Mesenchymal stem cell (in vitro differentiated cells and primary cell): ENCODE results near the gene COL3A1.
A peak's percentile ranks its signal among the peaks of the same experiment; 100 is the strongest.

Experiments used
- DNase-seq: peaks from one replicate; pipeline ENCODE4 v3.0.0-alpha.2; 2013
- H2AFZ ChIP-seq: one replicate; pipeline ENCODE4 v1.6.1; 2013; ENCODE audit warnings: low read depth, mild to moderate bottlenecking, control low read depth, inconsistent platforms, low read length, moderate library complexity
- H2AK5ac ChIP-seq: 2 replicates; pipeline ENCODE4 v1.6.1; 2013; ENCODE audit warnings: low read length, moderate library complexity, mild to moderate bottlenecking, inconsistent platforms; ENCODE audit not compliant: severe bottlenecking
- H2BK120ac ChIP-seq: one replicate; pipeline ENCODE4 v1.6.1; 2013; ENCODE audit warnings: low read depth, mild to moderate bottlenecking, inconsistent platforms, low read length, moderate library complexity
- H2BK12ac ChIP-seq, 2 experiments: one replicate each; pipeline ENCODE4 v1.6.1; 2013; ENCODE audit warnings: inconsistent platforms in 2 of 2, low read length in 2 of 2, mild to moderate bottlenecking in 2 of 2, moderate library complexity in 2 of 2, control low read depth in 1 of 2
- H2BK15ac ChIP-seq: one replicate; pipeline ENCODE4 v1.6.1; 2013; ENCODE audit warnings: mild to moderate bottlenecking, low read depth, inconsistent platforms; ENCODE audit not compliant: poor library complexity, severe bottlenecking
- H2BK5ac ChIP-seq: 2 replicates; pipeline ENCODE4 v1.6.1; 2013; ENCODE audit warnings: low read depth, mild to moderate bottlenecking, low read length, control low read depth, inconsistent platforms; ENCODE audit not compliant: poor library complexity, severe bottlenecking
- H3K14ac ChIP-seq, 2 experiments: one replicate each; pipeline ENCODE4 v1.6.1; 2013; ENCODE audit warnings: inconsistent platforms in 2 of 2, low read length in 2 of 2, control low read depth in 1 of 2, mild to moderate bottlenecking in 1 of 2, moderate library complexity in 1 of 2
- H3K18ac ChIP-seq, 2 experiments: one replicate each; pipeline ENCODE4 v1.6.1; 2013; ENCODE audit warnings: inconsistent platforms in 2 of 2, low read length in 2 of 2, control low read depth in 1 of 2, low read depth in 1 of 2, mild to moderate bottlenecking in 1 of 2
- H3K23ac ChIP-seq, 2 experiments: one replicate each; pipeline ENCODE4 v1.6.1; 2013; ENCODE audit warnings: inconsistent platforms in 2 of 2, low read length in 2 of 2, mild to moderate bottlenecking in 2 of 2, moderate library complexity in 2 of 2, control low read depth in 1 of 2
- H3K27ac ChIP-seq: 2 replicates; pipeline ENCODE4 v1.5.1; 2013; ENCODE audit warnings: mild to moderate bottlenecking, moderate library complexity, low read length, control low read depth, inconsistent platforms; ENCODE audit not compliant: poor library complexity, severe bottlenecking
- H3K27me3 ChIP-seq, 2 experiments: 2 replicates each; pipeline versions ENCODE4 v1.6.1 to v1.7.0; 2013; ENCODE audit warnings: low read length in 2 of 2, mild to moderate bottlenecking in 2 of 2, moderate library complexity in 2 of 2, control low read depth in 1 of 2, inconsistent platforms in 1 of 2; ENCODE audit not compliant: control insufficient read depth in 1 of 2, insufficient read depth in 1 of 2
- H3K36me3 ChIP-seq, 2 experiments: 2 replicates each; pipeline versions ENCODE4 v1.6.1 to v1.7.0; 2013; ENCODE audit warnings: low read length in 2 of 2, control low read depth in 1 of 2, inconsistent platforms in 1 of 2, low read depth in 1 of 2, mild to moderate bottlenecking in 1 of 2; ENCODE audit not compliant: insufficient read depth in 2 of 2, control insufficient read depth in 1 of 2
- H3K4ac ChIP-seq, 2 experiments: one replicate each; pipeline ENCODE4 v1.6.1; 2013; ENCODE audit warnings: inconsistent platforms in 2 of 2, low read length in 2 of 2, mild to moderate bottlenecking in 2 of 2, moderate library complexity in 2 of 2, control low read depth in 1 of 2, low read depth in 1 of 2
- H3K4me1 ChIP-seq: 2 replicates; pipeline ENCODE4 v1.6.1; 2013; ENCODE audit warnings: low read depth, low read length, control low read depth; ENCODE audit not compliant: control insufficient read depth, insufficient read depth
- H3K4me2 ChIP-seq: 2 replicates; pipeline ENCODE4 v1.6.1; 2013; ENCODE audit warnings: low read length, mild to moderate bottlenecking, inconsistent platforms; ENCODE audit not compliant: poor library complexity, severe bottlenecking
- H3K4me3 ChIP-seq, 2 experiments: 2 replicates each; pipeline versions ENCODE4 v1.5.1 to v1.7.0; 2013; ENCODE audit warnings: low read length in 2 of 2, mild to moderate bottlenecking in 2 of 2, control low read depth in 1 of 2, low read depth in 1 of 2; ENCODE audit not compliant: insufficient read depth in 1 of 2
- H3K79me1 ChIP-seq: replicated peaks from 2 replicates; pipeline ENCODE4 v1.6.1; 2013; ENCODE audit warnings: mild to moderate bottlenecking, control low read depth, low read length, inconsistent platforms; ENCODE audit not compliant: poor library complexity, severe bottlenecking
- H3K9ac ChIP-seq: 2 replicates; pipeline ENCODE4 v1.7.0; 2013; ENCODE audit warnings: mild to moderate bottlenecking, low read length, moderate library complexity
- H3K9me3 ChIP-seq: 2 replicates; pipeline ENCODE4 v1.7.0; 2013; ENCODE audit warnings: mild to moderate bottlenecking, low read length; ENCODE audit not compliant: control insufficient read depth
- H4K8ac ChIP-seq: one replicate; pipeline ENCODE4 v1.6.1; 2013; ENCODE audit warnings: inconsistent platforms, mild to moderate bottlenecking, low read length, moderate library complexity
- H4K91ac ChIP-seq: one replicate; pipeline ENCODE4 v1.6.1; 2013; ENCODE audit warnings: mild to moderate bottlenecking, low read length, inconsistent platforms
- WGBS: methylation state at CpG from one replicate; pipeline ENCODE4 v1.1.7; 2013; ENCODE audit warnings: mixed read lengths; 5-methylcytosine and 5-hydroxymethylcytosine counted together

The COL3A1 gene

DNA sequence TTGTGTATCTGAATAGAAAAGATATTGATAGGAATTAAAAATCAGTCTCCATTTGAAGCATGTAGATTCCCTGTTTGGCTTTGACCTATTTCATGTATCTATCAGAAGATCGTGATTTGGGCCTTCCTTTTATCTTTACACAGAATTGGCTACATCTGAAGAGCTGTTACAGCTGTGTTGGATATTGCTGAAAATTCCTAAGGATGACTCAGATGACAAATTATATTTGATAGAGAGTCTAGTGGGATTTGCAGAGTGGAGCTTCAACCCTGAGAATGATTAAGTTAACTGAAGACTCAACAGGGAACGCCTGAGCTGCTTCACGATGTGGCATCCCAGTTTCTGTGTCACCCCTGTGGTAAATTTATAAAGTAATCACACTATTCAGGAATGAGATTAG, 4.9 kb upstream of the COL3A1 start:
- Histone ChIP-seq H3K79me1 (no peaks in the 10 kb centered on the region), H3K4me2 (no peak overlapping the region), H4K91ac (no peak overlapping the region), H3K4me3 (peak overlapping the region in 1 of 2 experiments; percentile 49), H2AFZ (no peak overlapping the region), H3K9me3 (no peaks in the 10 kb centered on the region), H3K27me3 (no peaks in the 10 kb centered on the region), H2BK5ac (no peak overlapping the region), H2BK120ac (no peak overlapping the region), H2BK15ac (no peak overlapping the region), H2BK12ac (no peak overlapping the region), H3K9ac (peak overlapping the region; percentile 99), H2AK5ac (no peak overlapping the region), H3K4ac (no peak overlapping the region), H3K14ac (no peak overlapping the region), H3K23ac (no peak overlapping the region), H3K27ac (peak overlapping the region; percentile 14), H3K18ac (no peak overlapping the region), H3K4me1 (no peaks in the 10 kb centered on the region), H3K36me3 (no peaks in the 10 kb centered on the region), H4K8ac (no peak overlapping the region)
- WGBS, result 0% methylated on average over 2 of the region's 3 CpGs
- peak; percentile 79 for DNase-seq

DNA sequence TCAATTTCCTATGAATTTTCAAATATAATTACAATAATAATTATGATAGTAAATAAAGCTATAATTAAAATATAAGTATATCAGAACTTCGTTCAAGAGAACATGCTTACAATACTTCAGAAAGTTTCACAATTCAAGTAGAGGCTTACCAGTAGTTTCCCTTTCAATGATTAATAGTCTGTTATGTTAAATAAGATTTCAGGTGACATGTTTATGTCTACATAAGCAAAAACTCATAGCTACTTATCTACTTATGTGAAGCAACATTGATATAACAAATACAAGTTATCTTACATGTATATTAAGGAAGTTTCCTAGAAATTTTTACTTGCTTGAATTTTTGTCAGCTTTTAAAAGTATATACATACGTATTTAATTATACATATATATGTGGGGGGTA, 4.5 kb upstream of the COL3A1 start:
- Histone ChIP-seq H2BK15ac (no peak overlapping the region), H2BK5ac (no peak overlapping the region), H3K9ac (peak overlapping the region; percentile 99), H3K27ac (no peak overlapping the region), H3K4me1 (no peaks in the 10 kb centered on the region), H3K23ac (no peak overlapping the region), H3K4ac (no peak overlapping the region), H3K4me2 (no peak overlapping the region), H4K8ac (no peak overlapping the region), H3K9me3 (no peaks in the 10 kb centered on the region), H3K27me3 (no peaks in the 10 kb centered on the region), H3K18ac (no peak overlapping the region), H2BK120ac (no peak overlapping the region), H3K4me3 (peak overlapping the region in 1 of 2 experiments; percentile 49), H3K79me1 (no peaks in the 10 kb centered on the region), H2AK5ac (no peak overlapping the region), H3K36me3 (no peaks in the 10 kb centered on the region), H2AFZ (no peak overlapping the region), H3K14ac (no peak overlapping the region), H4K91ac (no peak overlapping the region), H2BK12ac (no peak overlapping the region)
- WGBS, result no CpG with 5 or more reads among the region's 2 CpGs
- DNase-seq, result peak; percentile 63

DNA sequence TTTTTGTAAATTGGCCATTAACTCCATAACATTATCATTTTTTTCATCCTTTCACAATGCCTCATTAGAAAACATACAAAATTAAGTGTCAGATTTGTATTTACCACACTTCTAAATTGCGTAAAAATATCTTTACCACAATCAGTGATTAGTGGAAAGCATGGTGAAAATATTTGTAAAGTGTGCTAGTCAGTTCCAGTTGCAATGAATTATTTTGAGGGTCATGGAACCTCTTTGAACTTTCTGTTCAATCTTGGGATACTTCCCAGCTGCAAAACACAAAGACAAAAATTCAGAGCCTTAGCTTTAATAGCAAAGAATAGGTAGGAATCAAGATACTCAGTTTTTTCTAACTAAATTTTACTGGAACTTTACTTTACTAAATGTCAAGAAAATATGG, 4.0 kb upstream of the COL3A1 start:
- no peak overlapping the region for H2BK12ac ChIP-seq
- no peaks in the 10 kb centered on the region for H3K36me3 ChIP-seq
- H3K4ac ChIP-seq, result no peak overlapping the region
- H3K18ac ChIP-seq, result no peak overlapping the region
- no peak overlapping the region for H2BK120ac ChIP-seq
- H3K79me1 ChIP-seq, result no peaks in the 10 kb centered on the region
- no peak overlapping the region for H4K8ac ChIP-seq
- no CpG with 5 or more reads among the region's 1 CpG for WGBS
- H2BK5ac ChIP-seq, result no peak overlapping the region
- DNase-seq, result peak; percentile 43
- no peaks in the 10 kb centered on the region for H3K27me3 ChIP-seq
- H2BK15ac ChIP-seq, result no peak overlapping the region
- H3K14ac ChIP-seq, result no peak overlapping the region
- H2AFZ ChIP-seq, result no peak overlapping the region
- H3K4me3 ChIP-seq, result peak overlapping the region in 1 of 2 experiments; percentile 49
- H3K9ac ChIP-seq, result peak overlapping the region; percentile 99
- H3K4me1 ChIP-seq, result no peaks in the 10 kb centered on the region
- H3K27ac ChIP-seq, result no peak overlapping the region
- no peak overlapping the region for H2AK5ac ChIP-seq
- no peak overlapping the region for H3K4me2 ChIP-seq
- H3K9me3 ChIP-seq, result no peaks in the 10 kb centered on the region
- no peak overlapping the region for H3K23ac ChIP-seq
- H4K91ac ChIP-seq, result no peak overlapping the region

DNA sequence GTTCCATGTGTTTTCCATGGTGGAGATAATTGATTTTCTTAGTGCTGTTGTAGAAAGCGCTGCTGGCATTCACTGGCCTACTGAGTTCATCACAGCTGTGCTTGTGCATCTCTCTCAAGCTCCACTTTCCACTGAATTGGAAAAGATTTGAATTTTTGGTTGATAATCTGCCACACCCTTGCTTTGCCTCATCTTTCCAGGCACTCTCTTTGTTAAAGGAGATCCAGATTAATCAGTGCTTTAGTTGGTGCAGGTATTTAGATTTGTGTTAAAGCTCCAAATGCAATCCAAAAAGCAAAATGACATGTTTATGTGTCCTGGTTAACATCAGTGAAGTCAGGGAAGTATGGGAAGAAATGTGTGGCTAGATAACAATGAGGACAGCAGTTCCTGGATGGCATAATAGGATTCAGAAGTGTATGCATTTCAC, 2.7 kb upstream of the COL3A1 start:
- Histone ChIP-seq H3K27me3 (no peaks in the 10 kb centered on the region), H3K23ac (no peak overlapping the region), H4K91ac (no peak overlapping the region), H3K14ac (no peak overlapping the region), H4K8ac (no peak overlapping the region), H2BK5ac (no peak overlapping the region), H3K4me2 (no peak overlapping the region), H3K4me1 (no peaks in the 10 kb centered on the region), H3K18ac (peak overlapping the region; percentile 49 to 66), H3K4ac (peak overlapping the region in 1 of 2 experiments; percentile 79), H2AFZ (no peak overlapping the region), H3K36me3 (peaks cover 0 to 5% of the 10 kb centered on the region in 2 experiments), H2BK15ac (no peak overlapping the region), H3K4me3 (peak overlapping the region in 1 of 2 experiments; percentile 44), H3K79me1 (no peaks in the 10 kb centered on the region), H2AK5ac (no peak overlapping the region), H2BK120ac (peak overlapping the region; percentile 6), H3K9ac (peak overlapping the region; percentile 99), H2BK12ac (peak overlapping the region in 1 of 2 experiments; percentile 14), H3K27ac (no peak overlapping the region), H3K9me3 (no peaks in the 10 kb centered on the region)
- DNase-seq, result peak; percentile 52
- WGBS, result 89% methylated on average over 1 of the region's 1 CpG
